Caco-2 (cell line): ENCODE measurements around the gene KRT80. TPM values are rescaled to one million over a fixed set of nuclear protein-coding genes. Genes with fewer than 3 reads are reported as not detected.

Experiments
- BruUV-seq: library from RNA; stranded (reverse); fragments of 400-500 nt; replicated peaks from 2 replicates; lab custom pipeline; 2021; lab: Mats Ljungman, UMichigan
- CTCF ChIA-PET: fragments of 300-600 bp; sonication (Branson Sonifier 250); formaldehyde crosslinking; loops from one replicate; lab custom pipeline; 2022; ENCODE audit warnings: antibody characterized with exemption; lab: Charles Lee
- POLR2A ChIA-PET: fragments of 300-600 bp; sonication (Branson Sonifier 250); formaldehyde crosslinking; loops from one replicate; lab custom pipeline; 2022; ENCODE audit warnings: antibody characterized with exemption; lab: Charles Lee
- DNase-seq, 2 experiments: peaks; one replicate each; pipeline versions ENCODE4 v3.0.0 to v3.0.0-alpha.2; 2020 to 2022
- H3K27me3 ChIP-seq: replicated peaks from 2 replicates; pipeline ENCODE4 v1.6.0; 2011; ENCODE audit warnings: low read length; ENCODE audit not compliant: control insufficient read depth, insufficient read depth
- H3K36me3 ChIP-seq: 2 replicates; pipeline ENCODE4 v1.5.1; 2011; ENCODE audit warnings: low read length; ENCODE audit not compliant: control insufficient read depth, insufficient read depth
- H3K4me1 ChIP-seq: fragments of 250-450 bp; sonication (Bioruptor Pico); 2 replicates; pipeline ENCODE4 v1.5.1; 2020; ENCODE audit warnings: mild to moderate bottlenecking
- H3K4me3 ChIP-seq: 2 replicates; pipeline ENCODE4 v1.5.1; 2011; ENCODE audit warnings: low read depth, mild to moderate bottlenecking, control low read depth, low read length
- H3K9me3 ChIP-seq: fragments of 250-450 bp; sonication (Bioruptor Pico); 2 replicates; pipeline ENCODE4 v1.5.1; 2020; ENCODE audit warnings: mild to moderate bottlenecking, moderate library complexity
- H3K27ac Mint-ChIP-seq: one replicate; pipeline ENCODE4 v1.8.0; 2022; ENCODE audit warnings: mixed read lengths; ENCODE audit not compliant: unreplicated experiment
- H3K27me3 Mint-ChIP-seq: one replicate; pipeline ENCODE4 v1.8.0; 2022; ENCODE audit warnings: mixed read lengths; ENCODE audit not compliant: insufficient read depth, unreplicated experiment
- H3K36me3 Mint-ChIP-seq: one replicate; pipeline ENCODE4 v1.8.0; 2022; ENCODE audit warnings: mild to moderate bottlenecking, mixed read lengths; ENCODE audit not compliant: insufficient read depth, unreplicated experiment
- H3K4me1 Mint-ChIP-seq: one replicate; pipeline ENCODE4 v1.8.0; 2022; ENCODE audit warnings: low read depth, mixed read lengths; ENCODE audit not compliant: unreplicated experiment
- H3K4me3 Mint-ChIP-seq: one replicate; pipeline ENCODE4 v1.8.0; 2022; ENCODE audit warnings: mild to moderate bottlenecking, moderate library complexity, mixed read lengths; ENCODE audit not compliant: unreplicated experiment
- H3K9me3 Mint-ChIP-seq: one replicate; pipeline ENCODE4 v1.8.0; 2022; ENCODE audit warnings: mixed read lengths; ENCODE audit not compliant: unreplicated experiment
- CTCF ChIP-seq, 2 experiments: fragments of 200-600 bp in 1 of 2; IDR thresholded peaks; 1 replicate in 1 of 2; 2 replicates in 1 of 2; pipeline versions ENCODE4 v1.5.1 to v1.8.0; 2011 to 2022; ENCODE audit warnings: antibody characterized with exemption in 1 of 2, control low read depth in 1 of 2, inconsistent platforms in 1 of 2, low read depth in 1 of 2, low read length in 1 of 2, mild to moderate bottlenecking in 1 of 2, moderate library complexity in 1 of 2; ENCODE audit not compliant: insufficient read depth in 1 of 2, severe bottlenecking in 1 of 2, unreplicated experiment in 1 of 2
- intact Hi-C: fragments of 100-400 bp; cut with micrococcal nuclease; formaldehyde crosslinking; loops from one replicate; pipeline ENCODE4 v1.10.0; 2022; ENCODE audit not compliant: unreplicated experiment
- total RNA-seq: library from RNA; stranded (reverse); gene quantifications from 2 replicates; pipeline ENCODE4 v1.2.3, GENCODE V29; 2022

Gene KRT80
- total RNA-seq, 1 experiment from 2014 or later = 0.29 TPM

GRCh38 chr12:52184813-52185212 lies 7.0 kb downstream of the KRT80 start:
- H3K4me1 Mint-ChIP-seq = peaks cover 11% of the 10 kb centered on the region
- no peaks in the 10 kb centered on the region for H3K36me3 ChIP-seq
- ChIA-PET POLR2A (no interaction called here), CTCF (no interaction called here)
- no peaks in the 10 kb centered on the region for H3K9me3 ChIP-seq
- no peak overlapping the region for H3K27ac Mint-ChIP-seq
- H3K4me3 Mint-ChIP-seq = no peak overlapping the region
- H3K27me3 ChIP-seq = no peaks in the 10 kb centered on the region
- no peaks in the 10 kb centered on the region for H3K36me3 Mint-ChIP-seq
- H3K4me1 ChIP-seq = peaks cover 17% of the 10 kb centered on the region
- BruUV-seq = no TSS peak
- H3K9me3 Mint-ChIP-seq = no peaks in the 10 kb centered on the region
- intact Hi-C loops = no loop called here
- no peak for DNase-seq
- H3K4me3 ChIP-seq = no peak overlapping the region
- no peak for TF ChIP-seq CTCF (IDR thresholded peaks at IDR 0.05; ENCODE audit: insufficient read depth in 1 of 2, low read depth in 1 of 2, low read length in 1 of 2, severe bottlenecking in 1 of 2, unreplicated experiment in 1 of 2)
- H3K27me3 Mint-ChIP-seq = no peaks in the 10 kb centered on the region

- POLR2A ChIA-PET = interaction anchor here (0.6 kb wide), 1 partner anchor 133 kb away, joined by 8 read pairs; the partner anchor contains the start of gene NR4A1
- intact Hi-C loops = no loop called here
- Mint-ChIP-seq H3K27ac (no peak overlapping the region), H3K27me3 (no peaks in the 10 kb centered on the region), H3K36me3 (no peaks in the 10 kb centered on the region), H3K9me3 (no peaks in the 10 kb centered on the region), H3K4me1 (peaks cover 11% of the 10 kb centered on the region), H3K4me3 (no peak overlapping the region)
- BruUV-seq = no TSS peak
- CTCF ChIA-PET = no interaction called here
- Histone ChIP-seq H3K36me3 (no peaks in the 10 kb centered on the region), H3K4me1 (peaks cover 11% of the 10 kb centered on the region; the same call in 1 of the 2 replicates), H3K27me3 (no peaks in the 10 kb centered on the region), H3K4me3 (no peak overlapping the region), H3K9me3 (no peaks in the 10 kb centered on the region)
- DNase-seq = no peak
- no peak for TF ChIP-seq CTCF (IDR thresholded peaks at IDR 0.05; ENCODE audit: insufficient read depth in 1 of 2, low read depth in 1 of 2, low read length in 1 of 2, severe bottlenecking in 1 of 2, unreplicated experiment in 1 of 2)
Measured at GRCh38 chr12:52183971-52184370, 7.8 kb downstream of the KRT80 start.

- ChIA-PET POLR2A (interaction anchor here (0.6 kb wide), 1 partner anchor 132 kb away, joined by 8 read pairs; the partner anchor contains the start of gene NR4A1), CTCF (no interaction called here)
- Mint-ChIP-seq H3K4me3 (no peak overlapping the region), H3K4me1 (peaks cover 11% of the 10 kb centered on the region), H3K36me3 (no peaks in the 10 kb centered on the region), H3K27me3 (no peaks in the 10 kb centered on the region), H3K9me3 (no peaks in the 10 kb centered on the region), H3K27ac (no peak overlapping the region)
- peaks cover 11% of the 10 kb centered on the region; the same call in 1 of the 2 replicates for H3K4me1 ChIP-seq
- H3K36me3 ChIP-seq = no peaks in the 10 kb centered on the region
- no peaks in the 10 kb centered on the region for H3K9me3 ChIP-seq
- no peak overlapping the region for H3K4me3 ChIP-seq
- H3K27me3 ChIP-seq = no peaks in the 10 kb centered on the region
- DNase-seq = no peak
- intact Hi-C loops = no loop called here
- no peak for TF ChIP-seq CTCF (IDR thresholded peaks at IDR 0.05; ENCODE audit: insufficient read depth in 1 of 2, low read depth in 1 of 2, low read length in 1 of 2, severe bottlenecking in 1 of 2, unreplicated experiment in 1 of 2)
- BruUV-seq = no TSS peak
Measured at GRCh38 chr12:52183544-52183910, 8.3 kb downstream of the KRT80 start.
